Measurements from ENCODE around the gene TRIP4. TPM values are rescaled to one million over a fixed set of nuclear protein-coding genes. Genes with fewer than 3 reads are reported as not detected.

Gene TRIP4
- total RNA-seq: 10 to 100 TPM; 13.0 to 23.7 (median 18.0) TPM

- Histone ChIP-seq H3K27ac (peak within 1 kb of the TSS in 3 of 4 donors; percentile 76 to 88 (median 83)), H3K4me1 (peaks cover 0 to 14% (median 4%) of the 10 kb centered on the region in 4 donors), H3K27me3 (no peaks in the 10 kb centered on the region), H3K4me3 (peak within 1 kb of the TSS; percentile 55 to 79 (median 76)), H3K9me3 (no peaks in the 10 kb centered on the region), H3K36me3 (peaks cover 0 to 25% (median 0%) of the 10 kb centered on the region in 3 donors)
- TF ChIP-seq CTCF (IDR thresholded peaks at IDR 0.05) (peak in 1 of 5 experiments; percentile 5), POLR2A (IDR thresholded peaks at IDR 0.05) (peak; percentile 30 to 45), EP300 (IDR thresholded peaks at IDR 0.05) (peak in 1 of 2 donors; percentile 84)
- peak; percentile 83 to 84 for DNase-seq (ENCODE audit: low spot score in 2 of 2)
- WGBS, 2 donors: 1% methylated on average over 33 to 35 of the region's 35 CpGs
Measured at GRCh38 chr15:64387562-64388168, at the start of gene TRIP4. TRIP4 (plus strand) TSS chr15:64387836; CDS start chr15:64387864, 28 bp downstream.

- WGBS, 2 donors: 73 to 92% methylated on average over 1 of the region's 1 CpG
- no peak overlapping the region for H3K27ac ChIP-seq
- H3K4me1 ChIP-seq: peaks cover 0 to 29% (median 2%) of the 10 kb centered on the region in 4 donors
- no peaks in the 10 kb centered on the region for H3K9me3 ChIP-seq
- no peak overlapping the region for H3K4me3 ChIP-seq
- TF ChIP-seq CTCF (IDR thresholded peaks at IDR 0.05): no peak
- TF ChIP-seq POLR2A (IDR thresholded peaks at IDR 0.05): no peak
- no peak for TF ChIP-seq EP300 (IDR thresholded peaks at IDR 0.05)
- H3K27me3 ChIP-seq: no peaks in the 10 kb centered on the region
- H3K36me3 ChIP-seq: peaks cover 0 to 18% (median 0%) of the 10 kb centered on the region in 3 donors
- DNase-seq (ENCODE audit: low spot score in 2 of 2): no peak
Measured at GRCh38 chr15:64340355-64340754, 47.3 kb upstream of the TRIP4 start.

GRCh38 chr15:64341961-64342360, 45.7 kb upstream of the TRIP4 start:
- WGBS, 2 donors: 81 to 88% methylated on average over 4 of the region's 4 CpGs
- TF ChIP-seq EP300 (IDR thresholded peaks at IDR 0.05): no peak
- no peak for TF ChIP-seq CTCF (IDR thresholded peaks at IDR 0.05)
- TF ChIP-seq POLR2A (IDR thresholded peaks at IDR 0.05): no peak
- Histone ChIP-seq H3K4me1 (peaks cover 0 to 30% (median 2%) of the 10 kb centered on the region in 4 donors), H3K9me3 (no peaks in the 10 kb centered on the region), H3K36me3 (peaks cover 0 to 18% (median 0%) of the 10 kb centered on the region in 3 donors), H3K27me3 (no peaks in the 10 kb centered on the region), H3K4me3 (no peak overlapping the region), H3K27ac (no peak overlapping the region)
- no peak for DNase-seq (ENCODE audit: low spot score in 2 of 2)

GRCh38 chr15:64343222-64343621, 44.4 kb upstream of the TRIP4 start:
- peaks cover 0 to 18% (median 0%) of the 10 kb centered on the region in 3 donors for H3K36me3 ChIP-seq
- peaks cover 0 to 30% (median 2%) of the 10 kb centered on the region in 4 donors for H3K4me1 ChIP-seq
- H3K4me3 ChIP-seq: no peak overlapping the region
- no peak for DNase-seq (ENCODE audit: low spot score in 2 of 2)
- H3K27ac ChIP-seq: no peak overlapping the region
- TF ChIP-seq CTCF (IDR thresholded peaks at IDR 0.05) (no peak), EP300 (IDR thresholded peaks at IDR 0.05) (no peak), POLR2A (IDR thresholded peaks at IDR 0.05) (no peak)
- H3K9me3 ChIP-seq: no peaks in the 10 kb centered on the region
- H3K27me3 ChIP-seq: no peaks in the 10 kb centered on the region

GRCh38 chr15:64343841-64344240, 43.8 kb upstream of the TRIP4 start:
- no peaks in the 10 kb centered on the region for H3K9me3 ChIP-seq
- H3K4me1 ChIP-seq: peaks cover 0 to 30% (median 2%) of the 10 kb centered on the region in 4 donors
- no peaks in the 10 kb centered on the region for H3K27me3 ChIP-seq
- H3K4me3 ChIP-seq: no peak overlapping the region
- H3K27ac ChIP-seq: no peak overlapping the region
- DNase-seq (ENCODE audit: low spot score in 2 of 2): no peak
- WGBS, 2 donors: 44 to 54% methylated on average over 2 of the region's 2 CpGs
- TF ChIP-seq CTCF (IDR thresholded peaks at IDR 0.05) (no peak), POLR2A (IDR thresholded peaks at IDR 0.05) (no peak), EP300 (IDR thresholded peaks at IDR 0.05) (no peak)
- peaks cover 0 to 16% (median 0%) of the 10 kb centered on the region in 3 donors for H3K36me3 ChIP-seq

All from tibial nerve (tissue), 4 donors.